HCT116 (cell line): Measurements from ENCODE around the gene SLC40A1. TPM values are rescaled to one million over a fixed set of nuclear protein-coding genes. Genes with fewer than 3 reads are reported as not detected.

ENCODE experiments used
- ATAC-seq: fragments of 200-7000 bp; cut with Tn5 transposase; 2 replicates; pipeline ENCODE4 v1.9.1; 2020; ENCODE audit warnings: mild to moderate bottlenecking, moderate library complexity
- BruUV-seq: library from RNA; stranded (reverse); fragments of 400-500 nt; replicated peaks from 2 replicates; lab custom pipeline; 2021; lab: Mats Ljungman, UMichigan
- CTCF ChIA-PET: fragments of 300-600 bp; sonication (Branson Sonifier 250); formaldehyde crosslinking; loops from one replicate; lab custom pipeline; 2021; ENCODE audit warnings: antibody characterized with exemption; lab: Charles Lee
- POLR2A ChIA-PET: fragments of 300-600, 350-600 bp; sonication (Branson Sonifier 250); formaldehyde crosslinking; loops from one replicate; lab custom pipeline; 2021; ENCODE audit warnings: antibody characterized with exemption; lab: Charles Lee
- RAD21 ChIA-PET, 2 experiments: fragments of 300-600 bp; sonication (Branson Sonifier 250); formaldehyde crosslinking; loops; one replicate each; lab custom pipeline; 2023; ENCODE audit warnings: low total read pairs in 2 of 2; ENCODE audit not compliant: uncharacterized antibody in 2 of 2, unreplicated experiment in 2 of 2, low non-redundant PET in 1 of 2; lab: Charles Lee
- DNase-seq: peaks from one replicate; pipeline ENCODE4 v3.0.0-alpha.2; 2010; ENCODE audit warnings: low read depth, low spot score
- H2AFZ ChIP-seq: fragments of 200-600 bp; shearing (Covaris generic), sonication (generic); 2 replicates; pipeline ENCODE4 v1.6.1; 2017; ENCODE audit warnings: low read depth, mixed run types, mixed read lengths, antibody characterized with exemption, low read length; ENCODE audit not compliant: poor library complexity, severe bottlenecking
- H3K27ac ChIP-seq: 2 replicates; pipeline ENCODE4 v1.5.1; 2012; ENCODE audit warnings: low read depth, low read length
- H3K27me3 ChIP-seq: fragments of 200-600 bp; sonication (generic); 2 replicates; pipeline ENCODE4 v1.6.1; 2016; ENCODE audit warnings: mixed run types, low read length, mixed read lengths; ENCODE audit not compliant: insufficient read depth
- H3K36me3 ChIP-seq, 2 experiments: fragments of 200-500 bp in 1 of 2; fragments of 200-600 bp in 1 of 2; sonication (Bioruptor generic) in 1 of 2; sonication (generic) in 1 of 2; 2 replicates each; pipeline versions ENCODE4 v1.5.1 to v1.6.1; 2014 to 2016; ENCODE audit warnings: low read length in 2 of 2, inconsistent platforms in 1 of 2, mixed read lengths in 1 of 2, mixed run types in 1 of 2; ENCODE audit not compliant: insufficient read depth in 2 of 2, control insufficient read depth in 1 of 2
- H3K4me1 ChIP-seq, 2 experiments: fragments of 200-600 bp in 1 of 2; sonication (generic) in 1 of 2; 2 replicates each; pipeline versions ENCODE4 v1.5.1 to v1.6.1; 2012 to 2017; ENCODE audit warnings: low read length in 2 of 2, inconsistent platforms in 1 of 2, mild to moderate bottlenecking in 1 of 2, mixed read lengths in 1 of 2, mixed run types in 1 of 2, moderate library complexity in 1 of 2; ENCODE audit not compliant: insufficient read depth in 2 of 2, control insufficient read depth in 1 of 2
- H3K4me2 ChIP-seq: fragments of 200-600 bp; sonication (generic); 2 replicates; pipeline ENCODE4 v1.6.1; 2017; ENCODE audit warnings: mixed run types, low read length, mixed read lengths
- H3K4me3 ChIP-seq, 2 experiments: fragments of 200-600 bp in 1 of 2; sonication (generic) in 1 of 2; replicated peaks in 1 of 2; 2 replicates each; pipeline ENCODE4 v1.5.1; 2011 to 2016; ENCODE audit warnings: low read length in 2 of 2, control low read depth in 1 of 2, low read depth in 1 of 2, mild to moderate bottlenecking in 1 of 2, mixed read lengths in 1 of 2, mixed run types in 1 of 2
- H3K79me2 ChIP-seq: fragments of 200-600 bp; sonication (generic); 2 replicates; pipeline ENCODE4 v1.6.1; 2017; ENCODE audit warnings: mild to moderate bottlenecking, mixed run types, low read length, moderate library complexity, mixed read lengths; ENCODE audit not compliant: insufficient read depth
- H3K9ac ChIP-seq: fragments of 200-600 bp; sonication (generic); 2 replicates; pipeline ENCODE4 v1.6.1; 2016; ENCODE audit warnings: low read length, mixed read lengths
- H3K9me2 ChIP-seq: fragments of 200-600 bp; sonication (generic), shearing (Covaris generic); 2 replicates; pipeline ENCODE4 v1.6.1; 2017; ENCODE audit warnings: mixed run types, mild to moderate bottlenecking, moderate library complexity; ENCODE audit not compliant: insufficient read depth
- H3K9me3 ChIP-seq, 2 experiments: fragments of 200-500 bp in 1 of 2; fragments of 200-600 bp in 1 of 2; sonication (Bioruptor generic) in 1 of 2; sonication (generic) in 1 of 2; 2 replicates each; pipeline ENCODE4 v1.6.1; 2014 to 2017; ENCODE audit warnings: low read length in 2 of 2, mixed read lengths in 2 of 2, inconsistent platforms in 1 of 2, low read depth in 1 of 2, mild to moderate bottlenecking in 1 of 2, mixed run types in 1 of 2, moderate library complexity in 1 of 2; ENCODE audit not compliant: control insufficient read depth in 1 of 2, insufficient read depth in 1 of 2
- H4K20me1 ChIP-seq: fragments of 200-600 bp; sonication (generic), shearing (Covaris generic); 2 replicates; pipeline ENCODE4 v1.6.1; 2017; ENCODE audit warnings: mixed run types, mild to moderate bottlenecking, moderate library complexity; ENCODE audit not compliant: insufficient read depth
- CBX3 ChIP-seq: IDR thresholded peaks from 2 replicates; pipeline ENCODE4 v1.6.1; 2012; ENCODE audit warnings: low read depth
- CEBPB ChIP-seq: IDR thresholded peaks from 2 replicates; pipeline ENCODE4 v1.6.1; 2012; ENCODE audit warnings: low read depth
- CTCF ChIP-seq, 3 experiments: fragments of 200-600 bp in 1 of 3; sonication (generic) in 1 of 3; IDR thresholded peaks in 2 of 3; conservative IDR thresholded peaks in 1 of 3; 2 replicates each; pipeline ENCODE4 v1.5.1; 2012 to 2017; ENCODE audit warnings: low read depth in 2 of 3, low read length in 2 of 3, antibody characterized with exemption in 1 of 3, borderline replicate concordance in 1 of 3, control low read depth in 1 of 3, mild to moderate bottlenecking in 1 of 3, mixed read lengths in 1 of 3, mixed run types in 1 of 3, moderate library complexity in 1 of 3; ENCODE audit not compliant: insufficient read depth in 1 of 3
- EZH2 ChIP-seq: fragments of 200-600 bp; sonication (generic); IDR thresholded peaks from 2 replicates; pipeline ENCODE4 v1.6.1; 2017; ENCODE audit warnings: antibody characterized with exemption, mixed run types
- EZH2phosphoT487 ChIP-seq: fragments of 200-600 bp; IDR thresholded peaks from 2 replicates; pipeline ENCODE4 v1.6.1; 2018; ENCODE audit warnings: antibody characterized with exemption, borderline replicate concordance
- POLR2A ChIP-seq: IDR thresholded peaks from 2 replicates; pipeline ENCODE4 v1.7.0; 2011; ENCODE audit warnings: borderline replicate concordance; ENCODE audit not compliant: insufficient read depth, insufficient read length; ENCODE audit errors: extremely low read depth
- POLR2AphosphoS5 ChIP-seq: IDR thresholded peaks from 2 replicates; pipeline ENCODE4 v1.6.1; 2011; ENCODE audit warnings: mild to moderate bottlenecking, low read depth, low read length, moderate library complexity
- RAD21 ChIP-seq: IDR thresholded peaks from 2 replicates; pipeline ENCODE4 v1.6.1; 2012; ENCODE audit warnings: low read depth, mild to moderate bottlenecking
- SIN3A ChIP-seq: IDR thresholded peaks from 2 replicates; pipeline ENCODE4 v1.6.1; 2012; ENCODE audit warnings: low read depth
- SRF ChIP-seq: IDR thresholded peaks from 2 replicates; pipeline ENCODE4 v1.6.1; 2012; ENCODE audit warnings: low read depth
- TCF7L2 ChIP-seq: IDR thresholded peaks from 2 replicates; pipeline ENCODE4 v1.7.0; 2011; ENCODE audit warnings: borderline replicate concordance, inconsistent platforms; ENCODE audit not compliant: insufficient read depth, insufficient read length; ENCODE audit errors: extremely low read depth
- YY1 ChIP-seq: IDR thresholded peaks from 2 replicates; pipeline ENCODE4 v1.6.1; 2011; ENCODE audit warnings: low read length, low read depth, moderate library complexity, mild to moderate bottlenecking; ENCODE audit not compliant: insufficient replicate concordance; ENCODE audit errors: extremely low read depth
- ZBTB33 ChIP-seq: IDR thresholded peaks from 2 replicates; pipeline ENCODE4 v1.6.1; 2011; ENCODE audit warnings: mild to moderate bottlenecking, low read length, moderate library complexity; ENCODE audit not compliant: insufficient replicate concordance; ENCODE audit errors: extremely low read depth
- ZFX ChIP-seq: fragments of 450-650 bp; IDR thresholded peaks from 2 replicates; pipeline ENCODE4 v1.6.1; 2017
- ZNF274 ChIP-seq: fragments of 200-500 bp; sonication (Bioruptor generic); IDR thresholded peaks from 2 replicates; pipeline ENCODE4 v1.6.1; 2014; ENCODE audit warnings: mild to moderate bottlenecking, low read depth, low read length, inconsistent platforms
- intact Hi-C: fragments of 100-400 bp; cut with micrococcal nuclease; formaldehyde crosslinking; loops from 2 replicates; pipeline ENCODE4 v1.10.0; 2022
- total RNA-seq: library from RNA; stranded (reverse); gene quantifications from one replicate; pipeline ENCODE4 v1.2.1, GENCODE V29; 2021; ENCODE audit not compliant: unreplicated experiment
- TF ChIP-seq, protein P1 (sequence below): IDR thresholded peaks from 2 replicates; pipeline ENCODE4 v1.6.1; 2012; ENCODE audit warnings: low read depth

The SLC40A1 gene
- total RNA-seq, 1 experiment from 2014 or later, result 1.5 TPM

DNA sequence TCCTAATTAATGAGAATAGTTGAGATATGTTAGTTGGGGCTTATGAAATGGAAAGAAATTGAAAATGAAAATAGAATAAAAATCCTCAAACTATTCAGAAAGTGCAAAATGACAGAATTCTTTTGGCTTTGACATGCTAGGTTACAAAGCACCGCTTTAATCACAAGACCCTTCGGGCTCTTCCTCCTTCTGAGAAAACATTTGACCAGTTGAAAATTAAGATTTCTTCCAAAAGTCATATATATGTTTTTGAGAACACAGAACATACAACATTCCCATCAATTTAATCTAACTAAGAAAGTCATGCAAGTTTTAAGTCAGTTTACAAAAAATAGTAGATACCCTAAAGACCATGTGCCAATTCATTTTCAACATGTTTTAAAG lies 2.2 kb upstream of the SLC40A1 start (continued):
- TF ChIP-seq, protein P1, sequence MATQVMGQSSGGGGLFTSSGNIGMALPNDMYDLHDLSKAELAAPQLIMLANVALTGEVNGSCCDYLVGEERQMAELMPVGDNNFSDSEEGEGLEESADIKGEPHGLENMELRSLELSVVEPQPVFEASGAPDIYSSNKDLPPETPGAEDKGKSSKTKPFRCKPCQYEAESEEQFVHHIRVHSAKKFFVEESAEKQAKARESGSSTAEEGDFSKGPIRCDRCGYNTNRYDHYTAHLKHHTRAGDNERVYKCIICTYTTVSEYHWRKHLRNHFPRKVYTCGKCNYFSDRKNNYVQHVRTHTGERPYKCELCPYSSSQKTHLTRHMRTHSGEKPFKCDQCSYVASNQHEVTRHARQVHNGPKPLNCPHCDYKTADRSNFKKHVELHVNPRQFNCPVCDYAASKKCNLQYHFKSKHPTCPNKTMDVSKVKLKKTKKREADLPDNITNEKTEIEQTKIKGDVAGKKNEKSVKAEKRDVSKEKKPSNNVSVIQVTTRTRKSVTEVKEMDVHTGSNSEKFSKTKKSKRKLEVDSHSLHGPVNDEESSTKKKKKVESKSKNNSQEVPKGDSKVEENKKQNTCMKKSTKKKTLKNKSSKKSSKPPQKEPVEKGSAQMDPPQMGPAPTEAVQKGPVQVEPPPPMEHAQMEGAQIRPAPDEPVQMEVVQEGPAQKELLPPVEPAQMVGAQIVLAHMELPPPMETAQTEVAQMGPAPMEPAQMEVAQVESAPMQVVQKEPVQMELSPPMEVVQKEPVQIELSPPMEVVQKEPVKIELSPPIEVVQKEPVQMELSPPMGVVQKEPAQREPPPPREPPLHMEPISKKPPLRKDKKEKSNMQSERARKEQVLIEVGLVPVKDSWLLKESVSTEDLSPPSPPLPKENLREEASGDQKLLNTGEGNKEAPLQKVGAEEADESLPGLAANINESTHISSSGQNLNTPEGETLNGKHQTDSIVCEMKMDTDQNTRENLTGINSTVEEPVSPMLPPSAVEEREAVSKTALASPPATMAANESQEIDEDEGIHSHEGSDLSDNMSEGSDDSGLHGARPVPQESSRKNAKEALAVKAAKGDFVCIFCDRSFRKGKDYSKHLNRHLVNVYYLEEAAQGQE, result no peak
- TF ChIP-seq ZFX (no peak), SIN3A (no peak), RAD21 (no peak), EZH2 (no peak), POLR2AphosphoS5 (no peak), SRF (no peak), EZH2phosphoT487 (no peak), TCF7L2 (no peak), ZNF274 (no peak), YY1 (no peak)

- no peaks in the 10 kb centered on the region for H4K20me1 ChIP-seq
- H3K27me3 ChIP-seq, result no peaks in the 10 kb centered on the region
- H3K4me3 ChIP-seq, result no peak overlapping the region
- ChIA-PET CTCF (no interaction called here), RAD21 (no interaction called here), POLR2A (no interaction called here)
- no peak for DNase-seq
- intact Hi-C loops, result no loop called here
- no peaks in the 10 kb centered on the region for H3K79me2 ChIP-seq
- H3K27ac ChIP-seq, result no peak overlapping the region
- BruUV-seq, result no TSS peak
- H3K9ac ChIP-seq, result no peak overlapping the region
- H3K4me1 ChIP-seq, result peaks cover 0 to 5% of the 10 kb centered on the region in 2 experiments; a peak in 1 of 4 replicates
- no peak overlapping the region for H2AFZ ChIP-seq
- H3K9me2 ChIP-seq, result no peaks in the 10 kb centered on the region
- no peak for ATAC-seq
- H3K36me3 ChIP-seq, result no peaks in the 10 kb centered on the region
- no peaks in the 10 kb centered on the region for H3K9me3 ChIP-seq
- no peak overlapping the region for H3K4me2 ChIP-seq
- TF ChIP-seq POLR2AphosphoS5 (no peak), CBX3 (no peak), ZBTB33 (no peak), CTCF (IDR thresholded peaks at IDR 0.05 in 2 of 3, conservative IDR thresholded peaks at IDR 0.05 in 1 of 3; ENCODE audit: borderline replicate concordance in 1 of 3, insufficient read depth in 1 of 3, low read depth in 2 of 3, low read length in 2 of 3) (no peak), CEBPB (no peak), SRF (no peak), POLR2A (no peak)
These were observed 1.7 kb upstream of the SLC40A1 start for GRCh38 chr2:189582140-189582808.
